ENCODE measurements around the gene ENTPD3. TPM values are rescaled to one million over a fixed set of nuclear protein-coding genes. Genes with fewer than 3 reads are reported as not detected.

The ENTPD3 gene
- total RNA-seq, 1 experiment from 2014 or later: 0.50 TPM

DNA sequence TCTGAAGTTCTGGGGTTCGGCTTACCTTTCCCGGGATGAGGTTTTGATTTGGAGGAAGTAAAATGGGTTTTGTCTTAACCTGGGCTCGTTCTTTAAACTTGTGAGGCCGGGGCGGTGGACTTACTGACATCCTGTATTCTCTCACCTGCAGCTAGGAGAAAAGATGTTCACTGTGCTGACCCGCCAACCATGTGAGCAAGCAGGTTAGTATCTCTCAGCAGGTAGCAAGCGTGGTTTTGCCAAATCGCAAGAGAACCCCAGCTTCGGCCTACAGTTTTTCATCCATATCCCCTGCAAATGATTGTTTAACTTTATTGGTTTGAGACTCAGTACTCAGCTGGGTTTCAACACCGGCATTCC, 891 bp downstream of the ENTPD3 start:
- H3K27ac Mint-ChIP-seq: no peak overlapping the region
- no peak for TF ChIP-seq MYBL2 (CRISPR knock-in tag; IDR thresholded peaks at IDR 0.05)
- no peak for TF ChIP-seq CREM (CRISPR knock-in tag; IDR thresholded peaks at IDR 0.05)
- TF ChIP-seq FOXK1 (CRISPR knock-in tag; IDR thresholded peaks at IDR 0.05): no peak
- TF ChIP-seq ATF1 (CRISPR knock-in tag; IDR thresholded peaks at IDR 0.05): no peak
- TF ChIP-seq, protein P1, sequence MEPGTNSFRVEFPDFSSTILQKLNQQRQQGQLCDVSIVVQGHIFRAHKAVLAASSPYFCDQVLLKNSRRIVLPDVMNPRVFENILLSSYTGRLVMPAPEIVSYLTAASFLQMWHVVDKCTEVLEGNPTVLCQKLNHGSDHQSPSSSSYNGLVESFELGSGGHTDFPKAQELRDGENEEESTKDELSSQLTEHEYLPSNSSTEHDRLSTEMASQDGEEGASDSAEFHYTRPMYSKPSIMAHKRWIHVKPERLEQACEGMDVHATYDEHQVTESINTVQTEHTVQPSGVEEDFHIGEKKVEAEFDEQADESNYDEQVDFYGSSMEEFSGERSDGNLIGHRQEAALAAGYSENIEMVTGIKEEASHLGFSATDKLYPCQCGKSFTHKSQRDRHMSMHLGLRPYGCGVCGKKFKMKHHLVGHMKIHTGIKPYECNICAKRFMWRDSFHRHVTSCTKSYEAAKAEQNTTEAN (CRISPR knock-in tag; IDR thresholded peaks at IDR 0.05): no peak
- TF ChIP-seq, protein P2, sequence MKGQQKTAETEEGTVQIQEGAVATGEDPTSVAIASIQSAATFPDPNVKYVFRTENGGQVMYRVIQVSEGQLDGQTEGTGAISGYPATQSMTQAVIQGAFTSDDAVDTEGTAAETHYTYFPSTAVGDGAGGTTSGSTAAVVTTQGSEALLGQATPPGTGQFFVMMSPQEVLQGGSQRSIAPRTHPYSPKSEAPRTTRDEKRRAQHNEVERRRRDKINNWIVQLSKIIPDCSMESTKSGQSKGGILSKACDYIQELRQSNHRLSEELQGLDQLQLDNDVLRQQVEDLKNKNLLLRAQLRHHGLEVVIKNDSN (CRISPR knock-in tag; IDR thresholded peaks at IDR 0.05): no peak
- TF ChIP-seq JUN (CRISPR knock-in tag; IDR thresholded peaks at IDR 0.05): no peak
- TF ChIP-seq, protein P3, sequence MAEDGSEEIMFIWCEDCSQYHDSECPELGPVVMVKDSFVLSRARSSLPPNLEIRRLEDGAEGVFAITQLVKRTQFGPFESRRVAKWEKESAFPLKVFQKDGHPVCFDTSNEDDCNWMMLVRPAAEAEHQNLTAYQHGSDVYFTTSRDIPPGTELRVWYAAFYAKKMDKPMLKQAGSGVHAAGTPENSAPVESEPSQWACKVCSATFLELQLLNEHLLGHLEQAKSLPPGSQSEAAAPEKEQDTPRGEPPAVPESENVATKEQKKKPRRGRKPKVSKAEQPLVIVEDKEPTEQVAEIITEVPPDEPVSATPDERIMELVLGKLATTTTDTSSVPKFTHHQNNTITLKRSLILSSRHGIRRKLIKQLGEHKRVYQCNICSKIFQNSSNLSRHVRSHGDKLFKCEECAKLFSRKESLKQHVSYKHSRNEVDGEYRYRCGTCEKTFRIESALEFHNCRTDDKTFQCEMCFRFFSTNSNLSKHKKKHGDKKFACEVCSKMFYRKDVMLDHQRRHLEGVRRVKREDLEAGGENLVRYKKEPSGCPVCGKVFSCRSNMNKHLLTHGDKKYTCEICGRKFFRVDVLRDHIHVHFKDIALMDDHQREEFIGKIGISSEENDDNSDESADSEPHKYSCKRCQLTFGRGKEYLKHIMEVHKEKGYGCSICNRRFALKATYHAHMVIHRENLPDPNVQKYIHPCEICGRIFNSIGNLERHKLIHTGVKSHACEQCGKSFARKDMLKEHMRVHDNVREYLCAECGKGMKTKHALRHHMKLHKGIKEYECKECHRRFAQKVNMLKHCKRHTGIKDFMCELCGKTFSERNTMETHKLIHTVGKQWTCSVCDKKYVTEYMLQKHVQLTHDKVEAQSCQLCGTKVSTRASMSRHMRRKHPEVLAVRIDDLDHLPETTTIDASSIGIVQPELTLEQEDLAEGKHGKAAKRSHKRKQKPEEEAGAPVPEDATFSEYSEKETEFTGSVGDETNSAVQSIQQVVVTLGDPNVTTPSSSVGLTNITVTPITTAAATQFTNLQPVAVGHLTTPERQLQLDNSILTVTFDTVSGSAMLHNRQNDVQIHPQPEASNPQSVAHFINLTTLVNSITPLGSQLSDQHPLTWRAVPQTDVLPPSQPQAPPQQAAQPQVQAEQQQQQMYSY (CRISPR knock-in tag; IDR thresholded peaks at IDR 0.05): no peak
- TF ChIP-seq ZNF423 (CRISPR knock-in tag; IDR thresholded peaks at IDR 0.05): no peak
- no peak for TF ChIP-seq ZNF317 (CRISPR knock-in tag; IDR thresholded peaks at IDR 0.05; ENCODE audit: borderline replicate concordance, low read depth)
- TF ChIP-seq TCF7 (CRISPR knock-in tag; IDR thresholded peaks at IDR 0.05; ENCODE audit: low read depth): no peak
- TF ChIP-seq, protein P4, sequence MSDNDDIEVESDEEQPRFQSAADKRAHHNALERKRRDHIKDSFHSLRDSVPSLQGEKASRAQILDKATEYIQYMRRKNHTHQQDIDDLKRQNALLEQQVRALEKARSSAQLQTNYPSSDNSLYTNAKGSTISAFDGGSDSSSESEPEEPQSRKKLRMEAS (CRISPR knock-in tag; IDR thresholded peaks at IDR 0.05): no peak
- H3K9me3 Mint-ChIP-seq: no peaks in the 10 kb centered on the region
- H3K4me3 Mint-ChIP-seq: peak overlapping the region; percentile 87
- ATAC-seq (no peak), DNase-seq (ENCODE audit: low spot score) (no peak)
- CTCF ChIA-PET: interaction anchor here (1.0 to 2.1 kb wide), 3 partner anchors 45 to 79 kb away, joined by 3 to 11 read pairs (median 3); no protein-coding TSS in a partner anchor
- POLR2A ChIA-PET: no interaction called here
- H3K36me3 Mint-ChIP-seq: no peaks in the 10 kb centered on the region
- H3K4me1 Mint-ChIP-seq: peaks cover 16% of the 10 kb centered on the region
- peaks cover 44% of the 10 kb centered on the region for H3K27me3 Mint-ChIP-seq (ENCODE audit: low read depth)

DNA sequence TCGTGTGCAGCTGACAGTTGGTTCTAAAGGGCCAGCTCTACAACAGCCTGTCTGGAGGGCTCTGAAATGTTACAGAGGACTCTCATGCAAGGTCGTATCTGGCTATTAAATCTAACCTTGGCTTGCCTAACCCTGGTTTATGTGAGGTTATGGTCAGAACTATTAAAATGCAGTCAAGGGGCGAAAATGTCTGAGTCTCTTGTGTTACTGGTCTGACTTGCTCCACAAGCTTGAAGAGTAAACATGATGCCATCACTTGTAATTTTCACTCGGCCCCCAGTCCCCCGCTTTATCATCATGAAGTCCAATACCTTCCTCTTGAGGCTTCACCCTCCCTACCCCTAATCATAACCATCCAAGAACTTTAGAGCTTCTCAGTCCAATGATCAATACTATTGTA, 9.4 kb downstream of the ENTPD3 start:
- no peaks in the 10 kb centered on the region for H3K9me3 Mint-ChIP-seq
- TF ChIP-seq CREB1 (CRISPR knock-in tag; IDR thresholded peaks at IDR 0.05) (no peak), GRHL2 (CRISPR knock-in tag; IDR thresholded peaks at IDR 0.05; ENCODE audit: insufficient replicate concordance, severe bottlenecking) (no peak), TEAD4 (CRISPR knock-in tag; IDR thresholded peaks at IDR 0.05) (no peak), NR2C2 (CRISPR knock-in tag; IDR thresholded peaks at IDR 0.05) (no peak), NR1H2 (CRISPR knock-in tag; IDR thresholded peaks at IDR 0.05) (no peak), CBFB (CRISPR knock-in tag; IDR thresholded peaks at IDR 0.05; ENCODE audit: low read depth) (no peak)
- TF ChIP-seq, protein P5, sequence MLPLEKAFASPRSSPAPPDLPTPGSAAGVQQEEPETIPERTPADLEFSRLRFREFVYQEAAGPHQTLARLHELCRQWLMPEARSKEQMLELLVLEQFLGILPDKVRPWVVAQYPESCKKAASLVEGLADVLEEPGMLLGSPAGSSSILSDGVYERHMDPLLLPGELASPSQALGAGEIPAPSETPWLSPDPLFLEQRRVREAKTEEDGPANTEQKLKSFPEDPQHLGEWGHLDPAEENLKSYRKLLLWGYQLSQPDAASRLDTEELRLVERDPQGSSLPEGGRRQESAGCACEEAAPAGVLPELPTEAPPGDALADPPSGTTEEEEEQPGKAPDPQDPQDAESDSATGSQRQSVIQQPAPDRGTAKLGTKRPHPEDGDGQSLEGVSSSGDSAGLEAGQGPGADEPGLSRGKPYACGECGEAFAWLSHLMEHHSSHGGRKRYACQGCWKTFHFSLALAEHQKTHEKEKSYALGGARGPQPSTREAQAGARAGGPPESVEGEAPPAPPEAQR (CRISPR knock-in tag; IDR thresholded peaks at IDR 0.05): no peak
- TF ChIP-seq, protein P4 (CRISPR knock-in tag; IDR thresholded peaks at IDR 0.05): no peak
- no peaks in the 10 kb centered on the region for H3K4me1 Mint-ChIP-seq
- ATAC-seq (no peak), DNase-seq (ENCODE audit: low spot score) (no peak)
- POLR2A ChIA-PET: no interaction called here
- H3K27me3 Mint-ChIP-seq (ENCODE audit: low read depth): no peaks in the 10 kb centered on the region; the same call in 1 of the 2 replicates
- H3K4me3 Mint-ChIP-seq: no peak overlapping the region
- H3K27ac Mint-ChIP-seq: no peak overlapping the region
- CTCF ChIA-PET: interaction anchor here (0.6 kb wide), 1 partner anchor 11 kb away, joined by 3 read pairs; no protein-coding TSS in a partner anchor
- H3K36me3 Mint-ChIP-seq: no peaks in the 10 kb centered on the region

All from WTC11 (cell line).